Pancreas (tissue), 10 donors: ENCODE results near the gene PHLDB1. TPM values are rescaled to one million over a fixed set of nuclear protein-coding genes. Genes with fewer than 3 reads are reported as not detected.
"Not testable (repeated sequence)": the region's sequence is repeated elsewhere in the genome, so short reads cannot be mapped to it uniquely, and the experiment has no call there.

Source experiments
- ATAC-seq, 4 donors: fragments of 200-7000 bp; cut with Tn5 transposase; one replicate each; pipeline versions ENCODE4 v1.8.0 to v1.9.1; 2020; ENCODE audit warnings: mild to moderate bottlenecking in 4 of 4, moderate library complexity in 4 of 4
- DNase-seq, 6 donors: peaks; one replicate each; pipeline ENCODE4 v3.0.0-alpha.2; 2020
- FAIRE-seq: peaks from 2 replicates; lab custom pipeline; 2012; peaks lifted over from hg19 to GRCh38; lab: Jason Lieb, UNC
- H3K27ac ChIP-seq, 4 donors: fragments of 200-600 bp; sonication (generic); 1 replicate in 3 of 4; 2 replicates in 1 of 4; pipeline versions ENCODE4 v1.5.0 to v1.8.0; 2020
- H3K27me3 ChIP-seq, 4 donors: fragments of 200-600 bp; one replicate each; pipeline ENCODE4 v1.8.0; 2021
- H3K36me3 ChIP-seq, 3 donors: fragments of 200-600 bp; sonication (generic) in 1 of 3; one replicate each; pipeline versions ENCODE4 v1.5.0 to v1.8.0; 2020 to 2021
- H3K4me1 ChIP-seq, 3 donors: fragments of 200-600 bp; one replicate each; pipeline ENCODE4 v1.8.0; 2021
- H3K4me3 ChIP-seq, 4 donors: fragments of 200-600 bp; sonication (generic) in 2 of 4; one replicate each; pipeline versions ENCODE4 v1.5.0 to v1.8.0; 2020 to 2021
- H3K9me3 ChIP-seq, 4 donors: fragments of 200-600 bp; one replicate each; pipeline ENCODE4 v1.8.0; 2021
- CTCF ChIP-seq, 4 donors: fragments of 200-600 bp; sonication (generic) in 3 of 4; IDR thresholded peaks; one replicate each; pipeline versions ENCODE4 v1.5.0 to v1.8.0; 2021; ENCODE audit warnings: antibody characterized with exemption in 4 of 4
- WGBS, 2 donors: extraction: QIAGEN DNeasy Blood & Tissue Kit; methylation state at CpG; one replicate each; pipeline ENCODE4 v1.1.7; 2013; 5-methylcytosine and 5-hydroxymethylcytosine counted together
- intact Hi-C, 3 donors: fragments of 100-400 bp; cut with DNase I; formaldehyde crosslinking; loops; one replicate each; pipeline versions ENCODE4 v1.11.1 to v1.14.2; 2022
- polyA plus RNA-seq, 2 donors: library from polyadenylated mRNA; stranded (reverse); fragments of 200-250 nt; gene quantifications; one replicate each; pipeline ENCODE4 v1.2.3, GENCODE V29; 2013
- total RNA-seq, 6 donors: library from RNA; stranded (reverse); fragmentation: NEBNext Ultra II Directional in 4 of 6; extraction: Animal tissue kit (Norgen Biotek cat#: 25700) in 4 of 6; gene quantifications; one replicate each; pipeline versions ENCODE4 v1.2.1 to v1.2.4, GENCODE V29; 2021 to 2023
- donor health status: healthy with polysubstance abuse.
- donor health status: DM: no; HTN: no; CAD: no; lungs with moderate emphysema.
- donor health status: DM: no; HTN: no; CAD: no.
- donor health status: control.
- donor health status: control.
- donor health status: Bipolar disorder and iron deficiency.
- donor health status: DM: yes; HTN: yes; CAD: no.
- donor health status: DM: no; HTN: no; CAD: no.
- donor health status: DM: no; HTN: no; CAD: no.
- donor health status: DM: yes; HTN: yes; CAD: no.

Gene PHLDB1
- total and polyA plus RNA-seq, 8 donors: 29.3 to 153 (median 48.0) TPM

- H3K27me3 ChIP-seq: no peaks in the 10 kb centered on the region
- intact Hi-C loops: no loop called here
- FAIRE-seq: no peak
- H3K9me3 ChIP-seq: no peaks in the 10 kb centered on the region
- no peak for DNase-seq
- no peak for TF ChIP-seq CTCF (IDR thresholded peaks at IDR 0.05)
- H3K36me3 ChIP-seq: peaks cover 0 to 42% (median 38%) of the 10 kb centered on the region in 3 donors
- H3K27ac ChIP-seq: no peak overlapping the region
- peaks cover 10 to 15% (median 11%) of the 10 kb centered on the region in 3 donors for H3K4me1 ChIP-seq
- ATAC-seq: no peak
- H3K4me3 ChIP-seq: no peak overlapping the region
- 53 to 65% methylated on average over 6 of the region's 6 CpGs for WGBS, 2 donors
Measured at GRCh38 chr11:118581057-118581456, 26.4 kb upstream of the PHLDB1 start.

- whole genome bisulfite sequencing, 2 donors: 96 to 98% methylated on average over 1 of the region's 1 CpG
- Histone ChIP-seq H3K27ac (no peak overlapping the region), H3K27me3 (no peaks in the 10 kb centered on the region), H3K4me3 (no peak overlapping the region), H3K4me1 (no peaks in the 10 kb centered on the region), H3K9me3 (no peaks in the 10 kb centered on the region), H3K36me3 (peaks cover 5 to 97% (median 55%) of the 10 kb centered on the region in 3 donors)
- no peak for FAIRE-seq
- intact Hi-C loops: no loop called here
- no peak for TF ChIP-seq CTCF (IDR thresholded peaks at IDR 0.05)
- ATAC-seq: peak in 1 of 4 donors; percentile 12
- no peak for DNase-seq
Measured at GRCh38 chr11:118587952-118588351, 19.5 kb upstream of the PHLDB1 start.

- no peak for FAIRE-seq
- Histone ChIP-seq H3K9me3 (no peaks in the 10 kb centered on the region), H3K4me3 (no peak overlapping the region), H3K4me1 (no peaks in the 10 kb centered on the region), H3K27ac (no peak overlapping the region), H3K36me3 (peaks cover 5 to 97% (median 45%) of the 10 kb centered on the region in 3 donors), H3K27me3 (no peaks in the 10 kb centered on the region)
- TF ChIP-seq CTCF (IDR thresholded peaks at IDR 0.05): no peak
- 86 to 88% methylated on average over 2 of the region's 2 CpGs for WGBS, 2 donors
- DNase-seq: peak in 1 of 6 donors; percentile 4
- intact Hi-C loops: no loop called here
- ATAC-seq: peak in 1 of 4 donors; percentile 46
Measured at GRCh38 chr11:118592616-118593367, 14.6 kb upstream of the PHLDB1 start.

GRCh38 chr11:118594984-118595383 lies 12.4 kb upstream of the PHLDB1 start:
- H3K9me3 ChIP-seq, FAIRE-seq, H3K4me3 ChIP-seq, H3K4me1 ChIP-seq, H3K27ac ChIP-seq, intact Hi-C loops, H3K27me3 ChIP-seq: not testable (repeated sequence)
- ATAC-seq (peak; percentile 17 to 68 (median 52)), DNase-seq (peak in 1 of 6 donors; percentile 13)
- WGBS, 2 donors: 53 to 62% methylated on average over 5 of the region's 5 CpGs
- H3K36me3 ChIP-seq: peaks cover 0 to 97% (median 52%) of the 10 kb centered on the region in 3 donors
- peak in 1 of 4 donors; percentile 12 for TF ChIP-seq CTCF (IDR thresholded peaks at IDR 0.05)
